Hepatocyte (in vitro differentiated cells): Measurements from ENCODE around the gene NDEL1.

ENCODE experiments used
- EZH2 ChIP-seq: fragments of 200-600 bp; sonication (generic); IDR thresholded peaks from 2 replicates; pipeline ENCODE4 v1.6.1; 2016; ENCODE audit warnings: antibody characterized with exemption, mild to moderate bottlenecking, borderline replicate concordance
- EZH2phosphoT487 ChIP-seq: fragments of 200-600 bp; sonication (generic); IDR thresholded peaks from one replicate; pipeline ENCODE4 v1.6.1; 2018; ENCODE audit warnings: antibody characterized with exemption, mild to moderate bottlenecking, low read depth, moderate library complexity; ENCODE audit not compliant: unreplicated experiment, severe bottlenecking
- TF ChIP-seq, protein P1 (sequence below): fragments of 200-600 bp; sonication (generic); IDR thresholded peaks from 2 replicates; pipeline ENCODE4 v1.5.1; 2016; ENCODE audit warnings: antibody characterized with exemption, mild to moderate bottlenecking; ENCODE audit not compliant: poor library complexity

- TF ChIP-seq, protein P1, sequence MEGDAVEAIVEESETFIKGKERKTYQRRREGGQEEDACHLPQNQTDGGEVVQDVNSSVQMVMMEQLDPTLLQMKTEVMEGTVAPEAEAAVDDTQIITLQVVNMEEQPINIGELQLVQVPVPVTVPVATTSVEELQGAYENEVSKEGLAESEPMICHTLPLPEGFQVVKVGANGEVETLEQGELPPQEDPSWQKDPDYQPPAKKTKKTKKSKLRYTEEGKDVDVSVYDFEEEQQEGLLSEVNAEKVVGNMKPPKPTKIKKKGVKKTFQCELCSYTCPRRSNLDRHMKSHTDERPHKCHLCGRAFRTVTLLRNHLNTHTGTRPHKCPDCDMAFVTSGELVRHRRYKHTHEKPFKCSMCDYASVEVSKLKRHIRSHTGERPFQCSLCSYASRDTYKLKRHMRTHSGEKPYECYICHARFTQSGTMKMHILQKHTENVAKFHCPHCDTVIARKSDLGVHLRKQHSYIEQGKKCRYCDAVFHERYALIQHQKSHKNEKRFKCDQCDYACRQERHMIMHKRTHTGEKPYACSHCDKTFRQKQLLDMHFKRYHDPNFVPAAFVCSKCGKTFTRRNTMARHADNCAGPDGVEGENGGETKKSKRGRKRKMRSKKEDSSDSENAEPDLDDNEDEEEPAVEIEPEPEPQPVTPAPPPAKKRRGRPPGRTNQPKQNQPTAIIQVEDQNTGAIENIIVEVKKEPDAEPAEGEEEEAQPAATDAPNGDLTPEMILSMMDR = no peak
- TF ChIP-seq EZH2phosphoT487 (no peak), EZH2 (no peak)
Observed at GRCh38 chr17:8494021-8494420, 58.3 kb downstream of the NDEL1 start.
